Osteoblast (primary cell): ENCODE measurements around the gene UVSSA. TPM values are rescaled to one million over a fixed set of nuclear protein-coding genes. Genes with fewer than 3 reads are reported as not detected.

ENCODE experiments used
- DNase-seq: peaks from one replicate; pipeline ENCODE4 v3.0.0; 2011; ENCODE audit warnings: low spot score, mixed read lengths; ENCODE audit not compliant: insufficient read length; ENCODE audit errors: missing footprints
- H2AFZ ChIP-seq: 2 replicates; pipeline ENCODE4 v1.6.0; 2011; ENCODE audit warnings: mild to moderate bottlenecking, low read length
- H3K27ac ChIP-seq: 2 replicates; pipeline ENCODE4 v1.5.1; 2011; ENCODE audit warnings: mild to moderate bottlenecking, low read depth, low read length, moderate library complexity
- H3K27me3 ChIP-seq: 2 replicates; pipeline ENCODE4 v1.6.0; 2012; ENCODE audit warnings: mild to moderate bottlenecking, control low read depth, inconsistent platforms, low read length, moderate library complexity; ENCODE audit not compliant: insufficient read depth
- H3K36me3 ChIP-seq: 2 replicates; pipeline ENCODE4 v1.5.1; 2011; ENCODE audit warnings: mild to moderate bottlenecking, low read length, control low read depth, moderate library complexity; ENCODE audit not compliant: insufficient read depth
- H3K4me1 ChIP-seq: 2 replicates; pipeline ENCODE4 v1.5.1; 2011; ENCODE audit warnings: mild to moderate bottlenecking, low read length, control low read depth, moderate library complexity; ENCODE audit not compliant: insufficient read depth
- H3K4me2 ChIP-seq: 2 replicates; pipeline ENCODE4 v1.6.0; 2011; ENCODE audit warnings: mild to moderate bottlenecking, low read length; ENCODE audit not compliant: insufficient read depth
- H3K4me3 ChIP-seq: fragments of 200-600 bp; sonication (generic); 3 replicates; pipeline ENCODE4 v1.5.1; 2012; ENCODE audit warnings: mild to moderate bottlenecking, low read length, inconsistent platforms; ENCODE audit not compliant: insufficient read depth
- H3K79me2 ChIP-seq: 2 replicates; pipeline ENCODE4 v1.6.0; 2012; ENCODE audit warnings: mild to moderate bottlenecking, low read length, control low read depth, inconsistent platforms; ENCODE audit not compliant: insufficient read depth
- H3K9me3 ChIP-seq: 2 replicates; pipeline ENCODE4 v1.5.1; 2011; ENCODE audit warnings: low read depth, low read length, control low read depth
- H4K20me1 ChIP-seq: 2 replicates; pipeline ENCODE4 v1.6.0; 2012; ENCODE audit warnings: mild to moderate bottlenecking, low read length, control low read depth; ENCODE audit not compliant: insufficient read depth
- CTCF ChIP-seq: IDR thresholded peaks from 2 replicates; pipeline ENCODE4 v1.5.1; 2011; ENCODE audit warnings: mild to moderate bottlenecking, low read depth, low read length, moderate library complexity; ENCODE audit errors: extremely low read depth
- total RNA-seq: library from RNA; depleted of rRNA; stranded (reverse); fragments of >200 nt; gene quantifications from 2 replicates; pipeline ENCODE4 v1.2.3, GENCODE V29; 2012

UVSSA gene
- total RNA-seq, 1 donor = 14.8 TPM

GRCh38 chr4:1366371-1367229 is 19.6 kb downstream of the UVSSA start:
- H3K4me1 ChIP-seq = no peaks in the 10 kb centered on the region
- no peaks in the 10 kb centered on the region for H4K20me1 ChIP-seq
- H3K27ac ChIP-seq = no peak overlapping the region
- DNase-seq = peak; percentile 85
- H3K27me3 ChIP-seq = no peaks in the 10 kb centered on the region
- H3K4me3 ChIP-seq = no peak overlapping the region
- no peak overlapping the region for H2AFZ ChIP-seq
- no peak for TF ChIP-seq CTCF
- no peaks in the 10 kb centered on the region for H3K79me2 ChIP-seq
- no peaks in the 10 kb centered on the region for H3K36me3 ChIP-seq
- no peak overlapping the region for H3K4me2 ChIP-seq
- no peaks in the 10 kb centered on the region for H3K9me3 ChIP-seq

- TF ChIP-seq CTCF = no peak
- H3K36me3 ChIP-seq = no peaks in the 10 kb centered on the region
- H3K27me3 ChIP-seq = no peaks in the 10 kb centered on the region
- no peaks in the 10 kb centered on the region for H3K9me3 ChIP-seq
- no peaks in the 10 kb centered on the region for H4K20me1 ChIP-seq
- H3K4me3 ChIP-seq = no peak overlapping the region
- no peak overlapping the region for H3K27ac ChIP-seq
- H3K79me2 ChIP-seq = no peaks in the 10 kb centered on the region
- DNase-seq = peak; percentile 90
- H3K4me1 ChIP-seq = no peaks in the 10 kb centered on the region
- H2AFZ ChIP-seq = no peak overlapping the region
- no peak overlapping the region for H3K4me2 ChIP-seq
Observed at GRCh38 chr4:1367230-1367935, 20.4 kb downstream of the UVSSA start.

- DNase-seq = no peak
- H4K20me1 ChIP-seq = no peaks in the 10 kb centered on the region
- no peak for TF ChIP-seq CTCF
- H3K36me3 ChIP-seq = no peaks in the 10 kb centered on the region
- no peak overlapping the region for H3K27ac ChIP-seq
- H2AFZ ChIP-seq = no peak overlapping the region
- H3K4me1 ChIP-seq = no peaks in the 10 kb centered on the region
- H3K9me3 ChIP-seq = no peaks in the 10 kb centered on the region
- H3K4me2 ChIP-seq = no peak overlapping the region
- H3K4me3 ChIP-seq = no peak overlapping the region
- H3K27me3 ChIP-seq = no peaks in the 10 kb centered on the region
- H3K79me2 ChIP-seq = no peaks in the 10 kb centered on the region
Observed at GRCh38 chr4:1367936-1368289, 20.9 kb downstream of the UVSSA start.

GRCh38 chr4:1368421-1369090 is 21.5 kb downstream of the UVSSA start:
- Histone ChIP-seq H3K36me3 (no peaks in the 10 kb centered on the region), H3K27me3 (no peaks in the 10 kb centered on the region), H2AFZ (no peak overlapping the region), H3K79me2 (no peaks in the 10 kb centered on the region), H4K20me1 (no peaks in the 10 kb centered on the region), H3K9me3 (no peaks in the 10 kb centered on the region), H3K4me3 (no peak overlapping the region), H3K4me2 (no peak overlapping the region), H3K4me1 (no peaks in the 10 kb centered on the region), H3K27ac (no peak overlapping the region)
- TF ChIP-seq CTCF = no peak
- DNase-seq = peak; percentile 81
